Stimulated activated naive CD8-positive, alpha-beta T cell treated with anti-CD3 and anti-CD28 coated beads, Interleukin-15, amount 100 ng/mL, for 72 hours (primary cell): ENCODE data around the gene LECT2.

Experiments
- ATAC-seq: fragments of 150-1000 bp; cut with Tn5 transposase; 2 replicates; pipeline ENCODE4 v1.10.0; 2021; ENCODE audit warnings: mild to moderate bottlenecking, moderate library complexity
- DNase-seq, 2 donors: peaks; one replicate each; pipeline ENCODE4 v3.0.0; 2021 to 2022
- H3K27ac Mint-ChIP-seq, 2 donors: one replicate each; pipeline ENCODE4 v1.8.0; 2022; ENCODE audit warnings: mild to moderate bottlenecking in 2 of 2, mixed read lengths in 2 of 2, moderate library complexity in 2 of 2
- H3K27me3 Mint-ChIP-seq: one replicate; pipeline ENCODE4 v1.8.0; 2022; ENCODE audit warnings: mixed read lengths
- H3K4me1 Mint-ChIP-seq: one replicate; pipeline ENCODE4 v1.8.0; 2022; ENCODE audit warnings: mild to moderate bottlenecking, mixed read lengths
- H3K4me3 Mint-ChIP-seq, 2 donors: one replicate each; pipeline ENCODE4 v1.8.0; 2022; ENCODE audit warnings: mild to moderate bottlenecking in 2 of 2, mixed read lengths in 2 of 2, moderate library complexity in 1 of 2
- H3K9me3 Mint-ChIP-seq, 2 donors: one replicate each; pipeline ENCODE4 v1.8.0; 2022; ENCODE audit warnings: mixed read lengths in 2 of 2

The LECT2 gene

GRCh38 chr5:135988546-135988945, 33.8 kb upstream of the LECT2 start:
- ATAC-seq (no peak), DNase-seq (no peak)
- no peak overlapping the region for H3K4me3 Mint-ChIP-seq
- H3K27me3 Mint-ChIP-seq = peaks cover 43% of the 10 kb centered on the region
- H3K9me3 Mint-ChIP-seq = no peaks in the 10 kb centered on the region
- H3K27ac Mint-ChIP-seq = no peak overlapping the region
- H3K4me1 Mint-ChIP-seq = no peaks in the 10 kb centered on the region

DNA sequence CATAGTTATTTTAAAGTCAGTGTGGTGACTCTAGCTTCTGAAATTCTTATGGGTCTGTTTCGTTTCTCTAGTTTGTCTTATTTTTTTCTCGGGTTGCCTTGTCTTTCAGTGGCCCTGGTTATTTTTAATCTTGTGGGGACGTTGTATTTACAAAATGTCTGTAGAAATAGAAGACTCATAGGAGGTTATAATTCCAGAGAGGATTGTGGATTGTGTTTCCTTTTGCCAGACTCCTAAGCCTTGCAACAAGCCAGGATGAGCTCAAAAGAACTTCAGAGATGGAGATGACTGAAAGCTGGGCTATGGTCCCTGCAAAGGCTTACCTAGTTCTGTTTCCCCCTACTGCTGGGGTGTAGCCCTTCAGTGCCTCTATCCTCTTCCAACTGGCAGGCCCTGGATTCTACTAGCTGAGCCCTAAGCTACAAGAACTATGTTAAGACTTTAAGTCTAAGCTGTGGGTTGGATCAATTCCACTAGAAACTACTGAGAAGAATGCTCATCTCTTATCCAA, 32.2 kb upstream of the LECT2 start:
- H3K27ac Mint-ChIP-seq = no peak overlapping the region
- no peaks in the 10 kb centered on the region for H3K9me3 Mint-ChIP-seq
- no peak for DNase-seq
- no peak for ATAC-seq
- H3K27me3 Mint-ChIP-seq = peaks cover 43% of the 10 kb centered on the region
- no peaks in the 10 kb centered on the region for H3K4me1 Mint-ChIP-seq
- no peak overlapping the region for H3K4me3 Mint-ChIP-seq

- DNase-seq (no peak), ATAC-seq (no peak)
- peaks cover 43% of the 10 kb centered on the region for H3K27me3 Mint-ChIP-seq
- no peak overlapping the region for H3K27ac Mint-ChIP-seq
- H3K9me3 Mint-ChIP-seq = no peaks in the 10 kb centered on the region
- no peak overlapping the region for H3K4me3 Mint-ChIP-seq
- no peaks in the 10 kb centered on the region for H3K4me1 Mint-ChIP-seq
Observed at GRCh38 chr5:135986401-135986800, 31.6 kb upstream of the LECT2 start.

DNA sequence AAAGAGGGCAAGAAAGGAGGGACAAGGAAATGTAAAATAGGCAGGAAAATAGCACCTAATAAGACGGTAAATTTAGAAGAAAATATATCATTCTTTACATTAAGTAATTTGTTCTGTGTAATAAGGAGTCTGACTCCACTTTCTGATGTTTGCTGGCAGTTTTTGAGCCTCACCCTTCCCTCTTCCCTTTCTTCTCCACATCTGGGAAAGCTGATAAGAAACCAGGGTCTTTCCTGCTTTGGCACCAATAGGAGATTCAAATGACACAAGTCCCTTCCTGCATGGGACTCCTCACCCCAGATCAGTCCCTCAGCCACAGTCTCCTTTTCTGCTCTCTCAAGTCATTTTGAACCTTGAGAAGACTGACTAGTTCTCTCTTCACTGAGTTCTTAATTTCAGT, 31.2 kb upstream of the LECT2 start:
- ATAC-seq (no peak), DNase-seq (no peak)
- Mint-ChIP-seq H3K4me1 (no peaks in the 10 kb centered on the region), H3K27ac (no peak overlapping the region), H3K27me3 (peaks cover 42% of the 10 kb centered on the region), H3K4me3 (no peak overlapping the region), H3K9me3 (no peaks in the 10 kb centered on the region)

- Mint-ChIP-seq H3K9me3 (no peaks in the 10 kb centered on the region), H3K27me3 (peaks cover 22% of the 10 kb centered on the region), H3K4me1 (no peaks in the 10 kb centered on the region), H3K4me3 (no peak overlapping the region), H3K27ac (no peak overlapping the region)
- DNase-seq (no peak), ATAC-seq (no peak)
Observed at GRCh38 chr5:135980620-135981019, 25.8 kb upstream of the LECT2 start.

- Mint-ChIP-seq H3K27ac (no peak overlapping the region), H3K9me3 (no peaks in the 10 kb centered on the region), H3K27me3 (peaks cover 32% of the 10 kb centered on the region), H3K4me3 (no peak overlapping the region), H3K4me1 (no peaks in the 10 kb centered on the region)
- DNase-seq = no peak
- ATAC-seq = no peak
Observed at GRCh38 chr5:135979510-135979909, 24.7 kb upstream of the LECT2 start.

- Mint-ChIP-seq H3K9me3 (no peaks in the 10 kb centered on the region), H3K27ac (no peak overlapping the region), H3K4me1 (no peaks in the 10 kb centered on the region), H3K27me3 (peaks cover 36% of the 10 kb centered on the region), H3K4me3 (no peak overlapping the region)
- ATAC-seq = no peak
- no peak for DNase-seq
Observed at GRCh38 chr5:135978993-135979392, 24.2 kb upstream of the LECT2 start.

GRCh38 chr5:135978212-135978631, 23.4 kb upstream of the LECT2 start:
- Mint-ChIP-seq H3K27ac (no peak overlapping the region), H3K27me3 (peaks cover 43% of the 10 kb centered on the region), H3K9me3 (no peaks in the 10 kb centered on the region), H3K4me1 (no peaks in the 10 kb centered on the region), H3K4me3 (no peak overlapping the region)
- DNase-seq = no peak
- no peak for ATAC-seq

DNA sequence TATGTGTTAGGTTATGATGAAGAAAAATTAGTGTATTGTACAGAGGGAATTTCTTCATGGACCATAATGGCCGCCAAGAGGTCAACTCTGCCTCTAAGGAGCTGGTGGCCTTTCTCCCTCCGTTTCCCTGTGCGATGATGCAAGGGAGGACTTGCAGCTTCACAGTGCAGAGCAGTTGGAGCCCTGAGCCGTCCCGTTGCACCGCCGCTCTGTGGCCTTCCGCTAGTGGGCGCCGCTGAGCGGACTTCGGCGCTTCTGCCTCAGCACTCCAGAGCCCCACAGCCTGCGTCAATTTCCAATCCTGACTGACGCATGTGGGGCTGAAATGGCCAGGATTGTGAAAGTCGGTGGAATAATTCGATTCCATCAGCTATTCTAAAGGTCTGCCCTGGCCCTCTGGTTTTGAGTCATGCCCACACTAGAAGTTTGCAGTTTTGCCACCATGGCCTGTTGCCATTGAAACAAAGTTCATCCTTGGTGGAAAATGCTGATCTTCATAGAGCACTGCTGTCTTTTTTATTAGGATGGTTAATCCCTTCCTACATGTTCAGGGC, 22.7 kb upstream of the LECT2 start:
- no peak overlapping the region for H3K4me3 Mint-ChIP-seq
- ATAC-seq = peak; percentile 69

GRCh38 chr5:135976216-135976615, 21.4 kb upstream of the LECT2 start:
- peaks cover 50% of the 10 kb centered on the region for H3K27me3 Mint-ChIP-seq
- no peak for DNase-seq
- H3K27ac Mint-ChIP-seq = no peak overlapping the region
- no peak for ATAC-seq
- H3K9me3 Mint-ChIP-seq = peaks cover 0 to 3% of the 10 kb centered on the region in 2 donors
- H3K4me1 Mint-ChIP-seq = no peaks in the 10 kb centered on the region
- H3K4me3 Mint-ChIP-seq = no peak overlapping the region

More for the DNA sequence above, 22.7 kb upstream of the LECT2 start:
- no peaks in the 10 kb centered on the region for H3K4me1 Mint-ChIP-seq
- H3K9me3 Mint-ChIP-seq = no peaks in the 10 kb centered on the region
- peaks cover 44% of the 10 kb centered on the region for H3K27me3 Mint-ChIP-seq
- DNase-seq = peak; percentile 30 to 38
- H3K27ac Mint-ChIP-seq = no peak overlapping the region

GRCh38 chr5:135975122-135975521, 20.3 kb upstream of the LECT2 start:
- H3K27ac Mint-ChIP-seq = no peak overlapping the region
- H3K9me3 Mint-ChIP-seq = peaks cover 0 to 8% of the 10 kb centered on the region in 2 donors
- ATAC-seq (no peak), DNase-seq (no peak)
- H3K4me3 Mint-ChIP-seq = no peak overlapping the region
- H3K27me3 Mint-ChIP-seq = peaks cover 56% of the 10 kb centered on the region
- no peaks in the 10 kb centered on the region for H3K4me1 Mint-ChIP-seq

- Mint-ChIP-seq H3K27ac (no peak overlapping the region), H3K4me3 (no peak overlapping the region), H3K9me3 (peaks cover 0 to 8% of the 10 kb centered on the region in 2 donors), H3K27me3 (peaks cover 56% of the 10 kb centered on the region), H3K4me1 (no peaks in the 10 kb centered on the region)
- no peak for ATAC-seq
- no peak for DNase-seq
Observed at GRCh38 chr5:135974021-135974600, 19.3 kb upstream of the LECT2 start.

DNA sequence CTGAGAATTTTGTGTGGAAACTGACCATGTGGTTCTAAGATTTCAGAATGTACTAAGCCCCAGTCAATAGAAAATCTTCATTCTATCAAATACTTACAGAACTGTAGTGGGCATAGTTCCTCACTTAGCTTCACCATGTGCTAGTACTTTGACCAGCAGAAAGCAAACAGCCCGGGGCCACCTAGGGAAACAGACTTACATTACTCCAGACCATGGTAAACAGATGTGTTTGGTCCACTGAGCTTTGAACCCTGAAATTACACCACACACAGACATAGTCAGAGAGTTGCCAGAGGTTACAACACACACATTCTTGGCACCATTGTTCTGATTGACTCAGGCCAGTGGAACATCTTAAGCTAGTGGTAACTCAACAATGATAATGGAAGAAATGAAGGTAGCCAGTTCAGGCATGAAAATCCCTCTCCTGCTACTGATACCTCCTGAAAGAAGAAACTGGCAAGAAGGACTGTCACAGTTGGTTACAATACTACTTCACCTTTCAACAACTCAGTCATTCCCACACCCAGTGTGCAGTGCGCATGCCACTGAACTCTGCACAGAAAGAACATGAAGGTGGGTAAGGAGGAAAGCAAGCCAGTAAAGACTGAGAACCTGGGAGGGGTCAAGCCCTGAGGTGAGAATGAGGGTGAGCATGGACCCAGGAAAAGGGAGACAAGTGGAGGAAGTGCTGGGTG, 18.7 kb upstream of the LECT2 start:
- Mint-ChIP-seq H3K9me3 (peaks cover 0 to 8% of the 10 kb centered on the region in 2 donors), H3K27ac (no peak overlapping the region), H3K4me3 (no peak overlapping the region), H3K27me3 (peaks cover 56% of the 10 kb centered on the region), H3K4me1 (no peaks in the 10 kb centered on the region)
- ATAC-seq (no peak), DNase-seq (no peak)

- Mint-ChIP-seq H3K4me1 (no peaks in the 10 kb centered on the region), H3K4me3 (no peak overlapping the region), H3K9me3 (peaks cover 0 to 8% of the 10 kb centered on the region in 2 donors), H3K27me3 (peaks cover 45% of the 10 kb centered on the region), H3K27ac (no peak overlapping the region)
- DNase-seq (no peak), ATAC-seq (no peak)
Observed at GRCh38 chr5:135971701-135972100, 16.9 kb upstream of the LECT2 start.

DNA sequence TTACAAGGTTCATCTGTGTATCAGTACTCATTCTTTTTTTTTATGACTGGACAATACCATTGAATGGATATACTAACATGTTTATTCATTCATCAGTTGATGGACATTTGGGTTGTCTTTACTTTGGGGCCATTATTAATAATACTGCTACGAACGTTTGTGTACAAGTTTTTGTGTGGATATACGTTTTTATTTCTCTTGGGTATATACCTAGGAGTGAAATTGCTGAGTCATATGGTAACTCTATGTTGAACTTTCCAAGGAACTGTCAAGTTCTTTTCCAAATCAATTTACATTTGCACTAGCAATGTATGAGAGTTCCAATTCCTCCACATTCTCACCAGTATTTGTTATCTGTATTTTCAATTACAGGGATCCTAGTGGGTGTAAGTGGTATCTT, 12.0 kb upstream of the LECT2 start:
- Mint-ChIP-seq H3K27me3 (peaks cover 11% of the 10 kb centered on the region), H3K9me3 (peaks cover 0 to 8% of the 10 kb centered on the region in 2 donors), H3K27ac (no peak overlapping the region), H3K4me1 (no peaks in the 10 kb centered on the region), H3K4me3 (no peak overlapping the region)
- ATAC-seq = no peak
- DNase-seq = no peak

DNA sequence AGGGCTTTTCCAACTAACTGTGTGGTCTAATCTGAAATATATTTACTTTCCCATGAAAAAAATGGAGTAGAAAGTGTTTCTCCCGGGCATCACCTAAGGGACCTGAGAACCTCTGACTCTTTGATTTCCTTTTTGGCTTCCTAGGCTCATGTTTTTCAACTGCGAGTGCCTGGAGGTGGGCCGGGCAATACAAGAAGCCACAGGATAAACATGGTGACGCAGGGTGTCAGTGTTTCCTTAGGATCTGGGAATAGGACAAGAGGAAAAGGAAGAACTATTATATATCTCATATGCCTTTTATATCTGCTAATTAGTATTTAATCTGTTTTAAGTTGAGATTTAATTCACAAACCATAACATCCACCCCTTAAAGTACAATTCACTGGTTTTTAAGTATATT, 11.4 kb upstream of the LECT2 start:
- Mint-ChIP-seq H3K9me3 (peaks cover 0 to 5% of the 10 kb centered on the region in 2 donors), H3K4me1 (no peaks in the 10 kb centered on the region), H3K27ac (no peak overlapping the region), H3K27me3 (peaks cover 5% of the 10 kb centered on the region), H3K4me3 (no peak overlapping the region)
- DNase-seq (no peak), ATAC-seq (no peak)
